GM19467 (cell line): ENCODE results near the gene DGCR2.
"Not testable (repeated sequence)": the region's sequence is repeated elsewhere in the genome, so short reads cannot be mapped to it uniquely, and the experiment has no call there.

ENCODE experiments used
- ATAC-seq: cut with Tn5 transposase; IDR thresholded peaks from one replicate; pipeline ENCODE4 v1.9.1; 2021; ENCODE audit warnings: mild to moderate bottlenecking, moderate library complexity; ENCODE audit not compliant: unreplicated experiment

The DGCR2 gene

DNA sequence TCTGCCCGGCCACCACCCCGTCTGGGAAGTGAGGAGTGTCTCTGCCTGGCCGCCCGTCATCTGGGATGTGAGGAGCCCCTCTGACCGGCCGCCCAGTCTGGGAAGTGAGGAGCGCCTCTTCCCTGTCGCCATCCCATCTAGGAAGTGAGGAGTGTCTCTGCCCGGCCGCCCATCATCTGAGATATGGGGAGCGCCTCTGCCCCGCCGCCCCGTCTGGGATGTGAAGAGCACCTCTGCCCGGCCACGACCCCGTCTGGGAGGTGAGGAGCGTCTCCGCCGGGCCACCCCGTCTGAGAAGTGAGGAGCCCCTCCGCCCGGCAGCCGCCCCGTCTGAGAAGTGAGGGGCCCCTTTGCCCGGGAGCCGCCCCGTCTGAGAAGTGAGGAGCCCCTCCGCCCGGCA is 38.1 kb downstream of the DGCR2 start:
- ATAC-seq: not testable (repeated sequence)

DNA sequence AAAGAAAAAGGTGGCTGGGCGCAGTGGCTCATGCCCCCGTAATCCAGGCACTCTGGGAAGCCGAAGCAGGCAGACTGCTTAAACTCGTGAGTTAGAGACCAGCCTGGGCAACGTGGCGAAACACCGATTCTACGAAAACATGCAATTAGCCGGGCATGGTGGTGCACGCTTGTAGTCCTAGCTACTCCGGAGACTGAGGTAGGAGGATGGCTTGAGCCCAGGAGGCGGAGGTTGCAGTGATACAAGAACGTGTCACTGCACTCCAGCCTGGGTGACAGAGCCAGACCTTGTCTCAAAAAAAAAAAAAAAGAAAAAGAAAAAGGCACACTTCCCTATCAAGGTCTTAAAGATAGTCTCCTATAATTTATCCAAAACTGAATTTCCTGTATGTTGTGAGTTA is 39.4 kb downstream of the DGCR2 start:
- ATAC-seq: no peak

DNA sequence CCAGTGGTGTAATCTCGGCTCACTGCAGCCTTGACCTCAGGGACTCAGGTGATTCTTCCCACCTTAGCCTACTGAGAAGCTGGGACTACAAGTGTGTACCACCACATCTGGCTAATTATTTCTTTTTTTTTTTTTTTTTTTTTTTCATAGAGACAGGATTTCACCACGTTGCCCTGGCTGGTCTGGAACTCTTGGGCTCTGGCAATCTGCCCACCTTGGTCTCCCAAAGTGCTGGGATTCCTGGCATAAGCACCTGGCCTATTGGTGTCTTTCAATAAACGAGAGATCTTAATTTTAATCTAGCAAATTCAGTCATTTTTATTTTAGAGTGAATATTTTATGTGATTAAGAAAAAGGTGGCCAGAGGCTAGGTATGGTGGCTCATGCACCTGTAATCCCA is 40.1 kb downstream of the DGCR2 start:
- ATAC-seq: no peak

DNA sequence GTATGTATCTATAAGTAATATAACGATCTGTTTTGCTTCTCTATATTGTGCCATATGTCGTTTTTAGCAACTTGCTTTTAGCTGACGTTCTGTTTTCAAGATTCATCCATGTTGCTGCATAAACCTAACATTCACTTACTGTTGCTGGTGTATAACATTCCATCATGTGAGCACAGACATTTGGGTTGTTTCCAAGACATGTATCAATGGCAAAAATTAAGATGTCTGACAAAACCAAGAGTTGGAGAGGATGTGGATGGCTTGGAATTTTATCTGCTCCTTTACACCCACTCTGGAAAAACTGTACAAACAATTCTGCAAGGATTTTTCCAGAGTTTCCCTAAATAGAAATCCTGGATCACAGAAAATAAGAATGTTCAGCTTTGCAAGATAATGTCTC is 40.9 kb downstream of the DGCR2 start:
- ATAC-seq: no peak

DNA sequence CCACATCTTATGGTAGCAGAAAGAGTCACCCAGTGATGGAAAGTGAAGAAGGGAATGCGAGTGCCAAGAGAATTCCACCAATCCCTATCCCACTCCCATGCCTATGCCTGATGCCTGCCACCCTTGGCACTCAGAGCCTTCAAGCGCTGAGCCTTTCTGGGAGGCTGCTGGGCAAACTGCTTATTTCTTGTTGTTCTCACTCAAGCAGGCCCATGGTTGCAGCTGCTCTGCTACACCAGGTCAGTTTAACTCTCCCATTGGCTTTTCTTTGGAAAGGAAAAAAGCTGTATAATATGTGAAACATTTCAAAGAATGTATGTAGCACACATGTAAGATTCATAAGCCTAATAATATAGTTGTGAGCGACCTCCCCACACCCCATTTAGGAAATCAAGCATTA is 41.4 kb downstream of the DGCR2 start:
- ATAC-seq: no peak

DNA sequence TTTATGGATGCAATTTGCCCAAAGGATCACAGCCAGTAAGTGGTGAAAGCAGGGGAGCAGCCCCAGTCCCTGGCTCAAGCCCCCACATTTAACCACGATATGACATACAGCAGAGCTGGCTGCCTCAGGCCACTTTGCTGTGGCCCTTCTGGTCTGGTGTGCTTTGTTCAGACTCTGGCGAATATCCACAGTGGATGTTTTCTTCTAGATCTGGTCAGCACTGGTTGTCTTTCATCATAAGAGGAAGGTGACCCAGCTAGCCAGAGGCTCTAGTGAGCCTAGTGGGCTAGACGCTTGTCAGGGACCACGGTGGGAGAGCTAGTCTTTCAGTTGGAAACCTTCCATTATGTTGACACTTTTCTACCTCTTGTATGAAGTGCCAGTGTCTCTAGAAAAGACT is 42.5 kb downstream of the DGCR2 start:
- no peak for ATAC-seq

DNA sequence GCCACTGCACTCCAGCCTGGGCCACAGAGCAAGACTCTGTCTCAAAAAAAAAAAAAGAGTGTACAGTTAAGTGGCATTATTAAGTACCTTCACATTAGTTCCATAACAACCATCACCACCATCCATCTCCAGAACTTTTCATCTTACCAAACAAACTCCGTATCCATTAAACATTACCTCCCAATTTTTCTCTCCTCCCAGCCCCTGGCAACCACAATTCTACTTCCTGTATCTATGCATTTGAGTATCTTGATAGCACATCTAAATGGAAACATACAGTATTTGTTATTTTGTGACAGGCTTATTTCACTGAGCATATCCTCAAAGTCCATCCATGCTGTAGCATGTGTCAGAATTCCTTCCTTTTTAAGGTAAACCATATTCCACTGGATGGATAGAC is 46.8 kb downstream of the DGCR2 start:
- ATAC-seq: no peak

DNA sequence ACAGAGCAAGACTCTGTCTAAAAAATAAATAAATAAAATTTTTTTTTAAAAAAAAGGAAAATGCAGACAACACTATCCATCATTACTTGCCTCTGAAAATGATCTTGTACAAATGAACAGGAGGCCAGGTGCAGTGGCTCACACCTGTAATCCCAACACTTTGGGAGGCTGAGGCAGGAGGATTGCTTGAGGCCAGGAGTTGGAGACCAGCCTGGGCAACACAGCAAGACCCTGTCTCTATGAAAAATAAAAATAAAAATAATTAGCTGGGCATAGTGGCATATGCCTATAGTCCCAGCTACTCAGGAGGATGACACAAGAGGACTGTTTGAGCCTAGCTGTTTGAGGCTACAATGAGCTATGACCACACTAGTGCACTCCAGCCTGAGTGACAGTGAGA is 49.4 kb downstream of the DGCR2 start:
- ATAC-seq: not testable (repeated sequence)

DNA sequence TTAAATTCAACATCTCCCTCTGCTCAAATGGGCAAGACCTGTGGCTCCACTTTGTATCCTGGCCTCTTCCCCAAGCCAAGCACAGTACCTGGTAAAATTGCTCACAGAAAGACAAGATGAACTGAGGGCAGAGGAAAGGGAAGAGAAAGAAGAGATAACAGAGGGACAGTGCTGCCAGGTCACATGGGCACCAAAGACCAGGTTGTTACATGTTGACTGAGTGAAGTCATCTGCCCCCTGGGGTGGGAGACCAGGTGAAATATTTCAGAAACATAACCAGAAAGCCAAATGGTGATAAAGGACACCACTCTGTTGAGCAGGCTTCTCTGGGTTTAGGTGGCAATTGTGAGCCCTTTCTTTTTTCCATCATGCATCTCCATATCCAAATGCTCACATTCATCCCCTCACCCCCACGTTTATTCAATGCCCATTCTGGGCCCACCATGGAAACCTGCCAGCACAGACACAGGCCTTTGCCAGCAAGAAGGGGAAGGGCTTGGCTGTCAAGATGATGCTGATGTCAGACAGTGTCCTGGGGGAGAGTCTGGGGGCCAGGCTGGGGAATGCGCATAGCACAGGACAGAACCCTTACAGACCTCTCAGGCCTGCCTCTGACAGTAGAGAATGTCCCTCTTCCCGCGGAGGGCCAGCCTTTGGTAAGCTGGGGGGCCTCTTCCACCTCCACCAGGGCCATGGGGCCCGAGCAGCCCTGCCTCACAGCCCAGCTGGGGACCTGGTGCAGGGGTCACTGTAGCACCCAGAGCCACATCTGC is 51.6 kb downstream of the DGCR2 start:
- no peak for ATAC-seq

DNA sequence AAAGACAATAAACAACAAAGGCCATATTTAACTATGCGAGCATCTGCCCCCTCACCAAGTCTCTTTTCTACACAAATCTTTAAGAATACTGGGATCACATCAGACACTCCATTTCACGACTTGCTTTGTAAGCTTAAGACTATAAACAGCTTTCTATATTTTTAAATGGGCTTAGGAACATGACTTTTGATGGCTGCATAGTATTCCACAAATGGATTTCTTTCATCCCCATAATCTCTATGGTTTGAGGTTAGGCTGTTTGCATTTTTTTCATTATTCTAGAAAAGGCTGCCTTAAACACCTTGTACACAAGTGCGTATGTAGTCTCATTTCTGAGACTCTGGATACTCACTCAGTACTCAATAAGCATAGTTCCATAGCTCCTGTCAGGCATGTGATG is 52.8 kb downstream of the DGCR2 start:
- no peak for ATAC-seq

DNA sequence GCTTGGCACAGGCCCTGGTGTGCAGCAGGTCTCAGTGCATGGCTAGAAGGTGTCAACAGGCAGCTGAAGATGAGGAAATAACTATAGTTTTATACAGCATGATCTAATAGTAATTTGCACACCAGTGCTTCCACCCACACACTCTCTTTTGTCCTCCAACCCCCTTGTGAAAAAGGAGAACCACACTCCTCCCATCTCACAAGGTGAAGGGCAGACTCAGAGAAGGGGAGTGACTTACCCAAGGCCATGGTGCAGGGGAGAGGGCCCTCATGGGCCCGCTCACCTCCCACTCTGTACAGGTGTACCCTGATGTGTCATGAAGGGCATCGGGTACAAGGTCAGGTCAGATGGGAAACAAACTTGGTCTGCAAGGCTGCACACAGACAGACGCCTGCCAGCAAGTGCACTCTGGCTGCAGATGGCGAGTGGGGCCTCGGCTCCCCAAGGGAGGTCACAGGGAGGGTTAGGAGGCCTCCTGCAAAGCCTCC is 53.4 kb downstream of the DGCR2 start:
- no peak for ATAC-seq

DNA sequence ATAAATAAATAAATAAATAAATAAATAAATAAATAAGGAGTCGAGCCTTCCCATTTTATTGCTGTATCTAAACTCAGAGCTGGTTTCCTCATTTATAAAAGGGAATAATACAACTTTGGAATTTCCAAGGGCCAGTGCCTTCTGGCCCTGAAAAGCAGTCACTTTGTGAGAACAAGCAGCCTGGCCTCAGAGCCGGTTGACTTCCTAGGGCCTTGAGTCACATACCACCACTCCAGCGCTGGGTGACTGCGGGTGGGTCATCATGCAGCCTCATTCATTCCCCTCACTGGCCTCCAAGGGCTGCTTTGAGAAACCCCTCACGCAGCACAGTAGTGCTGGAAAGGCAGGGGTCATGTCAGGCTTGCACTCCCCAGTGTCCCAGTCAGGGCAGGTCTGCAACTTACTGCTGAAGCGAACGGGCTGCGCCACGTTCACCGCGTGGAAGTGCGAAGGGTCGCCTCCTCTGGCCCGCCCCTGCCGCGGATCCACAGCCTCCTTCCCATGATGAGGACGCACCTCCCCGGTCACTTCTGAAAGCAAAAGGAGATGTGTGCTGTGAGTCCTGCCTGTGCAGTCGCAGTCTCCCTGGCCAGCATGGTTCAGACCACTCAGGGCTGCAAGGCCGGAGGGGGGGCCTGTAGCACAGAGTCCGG is 54.4 kb downstream of the DGCR2 start:
- no peak for ATAC-seq

DNA sequence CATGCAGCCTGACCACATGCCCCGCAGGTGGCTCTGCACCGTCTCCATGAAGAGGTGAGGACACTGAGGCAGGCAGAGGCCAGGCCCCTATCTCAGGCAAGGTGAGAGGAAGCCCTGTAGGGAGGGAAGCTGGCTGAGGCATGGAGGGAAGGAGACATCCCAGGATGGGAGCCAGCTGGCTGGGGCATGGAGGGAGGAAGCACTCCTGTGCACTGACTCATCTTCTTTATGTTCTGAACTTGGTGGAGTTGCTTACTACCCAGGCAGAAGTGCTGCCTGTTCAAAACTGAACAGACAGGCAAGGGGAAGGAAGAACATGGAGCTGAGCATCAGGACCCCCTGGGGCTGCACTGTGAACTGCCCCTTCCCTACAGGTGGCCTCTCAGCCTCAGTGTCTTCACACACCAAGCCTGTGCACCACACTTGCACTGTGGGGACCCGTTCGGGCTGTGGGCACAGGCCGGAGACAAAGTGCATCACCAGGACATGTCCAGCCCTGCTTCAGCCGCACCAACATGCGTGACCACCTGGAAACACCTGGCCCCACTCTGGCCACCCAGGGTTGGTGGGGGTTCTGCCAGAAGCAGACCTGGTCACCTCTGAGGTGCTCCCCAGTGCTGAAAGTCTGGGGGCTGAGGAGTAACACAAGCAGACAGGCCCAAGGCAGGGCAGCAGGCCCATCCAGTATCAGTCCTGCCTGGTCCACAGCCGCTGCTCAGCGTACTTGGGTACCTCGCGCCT is 55.5 kb downstream of the DGCR2 start:
- no peak for ATAC-seq

DNA sequence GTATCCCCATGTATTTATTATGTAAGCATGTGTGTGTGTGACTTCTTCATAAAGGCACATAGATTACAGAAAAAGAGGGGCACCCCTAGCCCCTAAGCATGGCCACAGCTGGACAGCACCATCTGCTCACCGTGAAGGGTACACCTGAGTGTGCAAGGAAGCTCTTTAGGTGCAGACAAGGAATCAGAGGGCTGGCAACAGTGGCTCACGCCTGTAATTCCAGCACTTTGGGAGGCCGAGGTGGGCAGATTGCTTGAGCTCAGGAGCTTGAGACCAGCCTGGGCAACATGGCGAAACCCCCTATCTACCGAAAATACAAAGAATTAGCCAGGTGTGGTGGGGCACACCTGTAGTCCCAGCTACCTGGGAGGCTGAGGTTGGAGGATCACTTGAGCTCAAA is 56.3 kb downstream of the DGCR2 start:
- ATAC-seq: no peak

DNA sequence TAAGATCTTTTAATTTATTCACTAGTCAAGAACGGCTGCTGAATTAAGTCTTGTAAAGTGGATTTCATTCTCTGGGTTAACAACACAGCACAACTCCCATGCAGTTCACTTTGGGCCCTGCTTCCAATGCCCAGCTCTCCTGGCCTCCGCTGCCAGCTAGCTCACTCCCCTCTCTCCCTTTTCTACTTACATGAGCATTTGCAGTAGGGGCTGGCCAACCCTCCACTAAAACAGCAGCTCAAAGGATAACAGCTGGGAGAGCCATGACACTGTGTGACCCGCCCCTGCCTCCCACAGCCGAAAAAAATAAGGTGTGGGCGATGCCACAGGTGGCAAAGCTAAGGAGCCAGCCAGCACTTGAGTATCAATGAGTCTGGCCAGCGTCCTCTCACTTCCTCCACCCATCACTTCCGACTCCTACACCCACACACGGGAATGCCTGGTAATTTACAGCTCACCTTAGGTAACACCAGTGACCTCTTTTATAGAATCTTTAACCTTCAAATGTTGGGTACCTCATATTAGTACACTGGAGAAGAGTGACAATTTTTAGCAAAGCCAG is 56.8 kb downstream of the DGCR2 start:
- ATAC-seq: no peak

DNA sequence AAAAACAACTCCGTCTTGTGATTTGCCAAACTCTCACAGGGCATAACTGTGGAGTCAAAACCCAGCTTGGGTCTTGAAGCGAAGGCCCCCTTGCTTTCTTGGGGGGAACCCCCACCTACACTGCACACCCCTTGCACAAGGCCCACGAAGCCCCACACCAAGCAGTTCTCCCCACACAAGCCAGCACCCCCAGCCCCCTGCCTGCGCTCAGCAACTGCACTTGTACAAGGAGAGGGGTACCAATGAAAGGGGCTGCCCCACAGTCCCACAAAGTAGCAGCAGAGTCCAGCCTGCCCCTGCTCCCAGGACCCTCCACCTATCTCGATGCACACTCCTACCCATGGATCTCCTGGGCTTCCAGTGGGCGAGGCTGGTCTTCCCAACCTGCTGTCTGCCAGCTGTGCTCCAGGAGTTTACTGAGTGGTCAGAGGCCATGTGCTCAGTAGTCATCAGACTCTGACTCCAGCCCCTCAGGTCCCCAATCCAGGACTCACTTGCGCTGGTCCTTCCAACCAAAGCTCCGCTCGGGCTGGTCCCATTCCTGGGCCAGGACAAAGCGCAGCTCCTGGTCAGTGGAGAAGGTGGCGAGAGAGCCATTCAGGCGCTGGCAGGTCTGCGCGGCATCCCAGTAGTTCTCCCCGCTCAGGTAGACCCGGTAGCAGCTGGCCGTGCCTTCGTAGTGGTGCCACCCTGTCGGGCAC is 57.7 kb downstream of the DGCR2 start:
- ATAC-seq: no peak

DNA sequence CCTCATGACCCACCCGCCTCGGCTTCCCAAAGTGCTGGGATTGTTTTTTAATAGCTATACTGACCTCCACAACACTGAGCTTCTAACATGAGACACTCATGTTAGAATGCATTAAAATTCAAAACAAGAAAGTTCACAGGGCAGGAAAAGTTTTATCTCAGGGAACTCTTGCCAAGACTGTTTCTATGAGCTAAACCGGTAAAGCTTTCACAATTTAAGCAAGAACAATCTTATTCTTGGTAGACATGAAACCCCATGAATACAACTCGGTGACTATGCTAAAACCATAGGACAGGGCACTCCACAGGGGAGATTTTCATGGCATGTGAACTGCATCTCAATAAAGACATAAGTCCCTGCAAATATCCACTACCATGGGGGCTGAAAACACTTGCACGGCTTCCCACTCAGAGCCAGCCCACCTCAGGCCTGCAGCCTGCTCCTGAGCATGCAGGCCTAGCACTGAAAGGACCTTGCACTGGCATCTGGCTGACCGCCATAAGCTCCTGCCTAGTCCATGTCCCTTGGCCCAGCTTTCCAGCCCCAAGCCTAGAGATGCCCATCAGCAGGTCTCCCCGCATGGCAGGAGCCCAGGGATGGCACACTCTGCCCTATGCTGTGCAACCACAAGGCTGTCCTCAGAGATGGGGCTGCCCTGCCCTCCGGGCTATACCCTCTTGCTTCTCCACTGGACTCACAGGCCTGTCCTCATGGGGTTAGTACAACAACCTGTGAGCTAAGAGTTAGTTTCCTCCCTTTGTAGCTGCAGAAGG is 58.4 kb downstream of the DGCR2 start:
- no peak for ATAC-seq

DNA sequence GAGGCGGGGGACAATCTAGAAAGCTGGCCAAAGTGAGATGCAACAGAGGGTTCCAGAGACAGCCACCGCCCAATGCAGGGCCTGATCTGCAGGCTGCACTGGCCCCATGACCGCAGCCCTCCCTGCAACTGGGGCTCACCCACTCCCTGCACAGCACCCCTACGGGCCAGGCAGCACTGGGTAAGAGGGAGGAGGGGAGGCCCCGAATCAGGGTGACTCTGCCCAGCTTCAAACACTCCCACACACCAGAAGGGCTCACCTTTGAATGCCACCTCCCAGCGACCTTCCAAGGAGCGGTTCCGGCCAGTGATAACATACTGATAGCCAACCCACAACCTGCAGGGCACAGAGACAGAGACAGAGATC is 59.3 kb downstream of the DGCR2 start:
- ATAC-seq: no peak

DNA sequence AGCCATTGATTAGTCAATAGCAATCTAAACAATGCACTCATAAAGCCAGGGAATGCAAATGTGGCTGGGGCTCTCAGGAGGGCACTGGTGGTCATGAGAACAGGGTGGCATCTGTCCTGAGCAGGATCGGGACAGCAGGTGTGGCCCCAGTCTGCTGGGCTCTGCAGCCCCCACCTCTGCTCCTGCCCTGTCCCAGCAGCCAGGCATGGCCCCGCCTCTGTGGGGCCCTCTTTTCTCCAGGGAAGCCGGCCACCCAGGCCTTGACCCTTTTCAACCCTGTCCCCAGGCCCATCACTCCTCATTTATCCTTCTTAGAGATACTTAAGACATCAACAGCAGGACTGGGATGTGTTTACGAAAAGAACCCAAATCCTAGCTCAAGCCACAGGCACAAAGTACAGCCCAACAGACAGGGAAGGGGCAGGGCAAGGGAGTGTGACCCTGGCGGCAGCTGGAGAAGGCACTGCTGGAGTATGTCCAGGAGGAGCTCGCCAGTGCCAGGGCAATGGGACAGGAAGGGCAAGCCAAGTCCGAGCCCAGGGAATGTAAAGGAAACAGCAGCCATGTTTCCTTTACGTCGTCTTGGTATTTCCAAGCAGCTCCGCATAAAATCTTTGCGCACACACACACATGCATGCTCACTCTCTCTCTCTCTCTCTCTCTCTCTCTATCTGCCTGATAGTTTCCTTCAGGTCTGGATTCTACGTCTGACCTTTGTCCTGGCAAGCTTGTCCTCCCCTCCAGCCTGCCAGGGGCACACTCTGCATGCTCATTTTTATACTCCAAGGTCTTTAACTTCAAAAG is 59.9 kb downstream of the DGCR2 start:
- no peak for ATAC-seq
